Anterior cingulate cortex (tissue), 58 donors: ENCODE data around the gene PCK2.
"Not testable (repeated sequence)": the region's sequence is repeated elsewhere in the genome, so short reads cannot be mapped to it uniquely, and the experiment has no call there.

Experiments
- DNase-seq, 58 donors: peaks; one replicate each; lab custom pipeline; 2025; lab: John Stamatoyannopoulos, UW

The PCK2 gene

GRCh38 chr14:24093901-24094840 is at the start of gene PCK2:
TSS of gene PCK2 (plus strand) at chr14:24094311. CDS start at chr14:24094406, 95 bp downstream.
- peak in 54 of 58 donors; percentile 28 to 86 (median 68) for DNase-seq

GRCh38 chr14:24049002-24049401 is 45.1 kb upstream of the PCK2 start:
- not testable (repeated sequence) for DNase-seq

- DNase-seq: not testable (repeated sequence)
These were observed 43.4 kb upstream of the PCK2 start for GRCh38 chr14:24050753-24051152.

GRCh38 chr14:24051176-24051788 is 42.8 kb upstream of the PCK2 start:
- DNase-seq: peak in 11 of 58 donors; percentile 33 to 66 (median 55)

DNA sequence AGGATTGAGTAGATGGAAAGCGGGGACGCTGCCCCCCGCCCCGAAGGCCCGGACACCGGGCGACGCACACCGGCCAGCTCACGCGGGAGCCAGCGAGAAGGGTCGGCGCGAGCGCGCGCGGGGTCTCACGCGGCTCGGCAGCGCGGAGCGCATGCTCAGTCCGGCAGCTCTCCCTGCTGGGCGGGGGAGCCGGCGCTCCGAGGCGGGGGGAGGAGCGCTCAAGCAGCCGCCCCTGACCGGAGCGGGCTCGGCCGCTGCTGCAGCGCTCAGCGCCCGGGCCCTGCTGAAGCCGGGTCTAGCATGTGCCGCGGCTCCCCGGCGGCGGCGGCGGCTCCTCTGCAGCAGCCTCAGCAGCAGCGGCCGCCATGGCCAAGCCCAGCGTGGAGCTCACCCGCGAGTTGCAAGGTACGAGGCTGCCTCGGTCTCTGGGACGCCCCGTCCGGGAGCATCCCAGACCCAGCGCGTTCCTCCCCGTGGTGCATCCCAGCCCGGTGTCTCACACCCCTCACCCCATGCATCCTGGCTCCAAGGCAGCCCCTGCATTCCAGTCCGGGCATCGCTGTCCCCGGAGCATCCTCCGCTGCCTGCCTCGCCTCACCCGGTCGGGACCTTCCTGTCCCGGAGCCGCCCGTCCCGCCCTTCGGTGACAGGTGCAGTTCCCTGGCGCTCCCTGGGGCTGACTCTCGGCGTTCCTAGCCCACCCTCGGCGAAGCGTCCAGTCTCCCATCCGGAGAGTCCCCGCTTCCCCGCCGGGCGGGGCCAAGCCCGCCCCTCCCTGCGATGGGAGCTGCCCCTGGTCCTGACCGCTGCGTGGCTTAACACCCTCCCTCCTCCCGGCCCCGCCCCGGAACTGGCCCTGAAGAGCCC is 42.1 kb upstream of the PCK2 start, which contains the start of gene CARMIL3:
Gene CARMIL3 (plus strand): TSS at position 221 of the 867 bp plus-strand sequence. CDS start 145 bp downstream, at position 366.
- peak in 53 of 58 donors; percentile 22 to 82 (median 66) for DNase-seq

- DNase-seq: peak in 15 of 58 donors; percentile 12 to 60 (median 27)
These were observed 41.2 kb upstream of the PCK2 start for GRCh38 chr14:24052656-24053547.

DNA sequence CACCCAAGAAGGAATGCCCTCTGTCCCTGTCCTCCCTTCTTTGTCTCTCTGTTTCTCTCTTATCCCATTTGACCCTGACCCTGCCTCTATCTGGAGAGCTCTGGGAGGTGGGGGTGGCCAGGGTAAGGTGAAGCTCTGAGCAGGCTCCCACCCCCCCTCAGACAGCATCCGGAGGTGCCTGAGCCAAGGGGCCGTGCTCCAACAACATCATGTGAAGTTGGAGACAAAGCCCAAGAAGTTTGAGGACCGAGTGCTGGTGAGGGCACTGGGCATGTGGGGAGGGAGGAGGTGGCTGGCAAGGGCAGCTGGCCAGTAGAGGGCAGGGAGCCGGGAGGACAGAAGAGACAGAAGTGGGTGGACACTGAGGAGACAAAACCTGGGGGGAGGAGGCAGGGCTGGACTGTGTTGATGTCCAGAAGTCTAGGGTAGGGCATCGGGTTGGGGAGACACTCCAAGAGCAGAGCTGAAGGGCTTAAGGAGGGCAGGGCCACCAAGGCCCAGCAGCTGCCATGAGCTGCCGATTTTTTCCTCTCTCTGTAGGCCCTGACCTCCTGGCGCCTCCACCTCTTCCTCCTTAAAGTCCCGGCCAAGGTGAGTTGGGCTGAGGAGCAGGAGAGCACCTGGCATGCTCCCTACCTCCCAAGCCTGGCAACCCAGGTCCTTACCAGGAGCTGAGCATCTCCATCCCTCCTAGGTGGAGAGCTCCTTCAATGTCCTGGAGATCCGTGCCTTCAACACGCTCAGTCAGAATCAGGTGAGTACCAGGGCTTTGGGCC is 40.4 kb upstream of the PCK2 start:
- peak in 7 of 58 donors; percentile 13 to 46 (median 18) for DNase-seq

DNA sequence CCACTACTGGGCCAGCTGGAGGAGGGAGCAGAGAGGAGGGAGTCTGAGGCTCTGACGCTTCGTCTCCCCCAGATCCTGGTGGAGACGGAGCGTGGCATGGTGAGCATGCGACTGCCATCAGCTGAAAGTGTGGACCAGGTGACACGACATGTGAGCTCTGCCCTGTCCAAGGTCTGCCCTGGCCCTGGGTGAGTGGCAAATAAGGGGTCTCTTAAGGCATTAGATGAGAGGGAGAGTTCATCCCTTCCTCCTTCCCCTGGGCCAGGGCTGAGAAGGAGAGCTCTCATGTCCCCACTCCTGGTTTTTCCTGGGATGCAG is 39.8 kb upstream of the PCK2 start:
- no peak for DNase-seq

- DNase-seq: no peak
These were observed 39.5 kb upstream of the PCK2 start for GRCh38 chr14:24054646-24055045.

GRCh38 chr14:24055971-24056799 is 37.9 kb upstream of the PCK2 start:
- DNase-seq: no peak

DNA sequence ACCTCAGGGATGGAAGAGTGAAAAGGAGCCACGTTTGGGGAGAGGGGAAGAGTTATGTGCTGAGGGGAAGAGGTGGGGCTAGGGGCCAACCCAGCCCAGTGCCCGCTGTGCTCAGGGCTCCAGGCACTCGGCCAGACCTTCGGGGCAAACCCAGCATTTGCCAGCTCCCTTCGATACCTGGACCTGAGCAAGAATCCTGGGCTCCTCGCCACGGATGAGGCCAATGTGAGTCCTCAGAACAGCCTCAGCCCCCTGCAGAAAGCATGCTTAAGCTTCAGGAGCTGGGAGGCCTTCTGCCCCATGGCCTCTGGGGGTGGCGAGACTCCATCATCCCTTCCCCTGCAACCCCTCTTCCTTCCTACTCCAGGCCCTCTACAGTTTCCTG is 37.3 kb upstream of the PCK2 start:
- peak in 1 of 58 donors; percentile 7 for DNase-seq

GRCh38 chr14:24057271-24057670 is 36.8 kb upstream of the PCK2 start:
- no peak for DNase-seq

DNA sequence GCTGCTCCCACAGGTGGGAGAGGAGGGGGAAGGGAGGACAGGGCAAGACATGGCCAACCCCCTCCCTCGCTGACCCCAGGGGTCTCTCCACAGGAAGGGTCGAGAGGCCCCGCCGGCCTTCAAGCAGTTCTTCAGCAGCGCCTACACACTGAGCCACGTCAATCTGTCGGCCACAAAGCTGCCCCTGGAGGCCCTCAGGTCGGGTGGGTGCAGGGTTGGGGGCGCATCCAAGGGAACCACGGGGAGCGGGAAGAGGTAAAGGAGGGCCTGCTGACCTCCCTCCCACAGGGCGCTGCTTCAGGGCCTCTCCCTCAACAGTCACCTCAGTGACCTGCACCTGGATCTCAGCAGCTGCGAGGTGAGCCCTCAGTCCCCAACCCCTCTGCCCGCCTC is 36.2 kb upstream of the PCK2 start:
- DNase-seq: no peak

DNA sequence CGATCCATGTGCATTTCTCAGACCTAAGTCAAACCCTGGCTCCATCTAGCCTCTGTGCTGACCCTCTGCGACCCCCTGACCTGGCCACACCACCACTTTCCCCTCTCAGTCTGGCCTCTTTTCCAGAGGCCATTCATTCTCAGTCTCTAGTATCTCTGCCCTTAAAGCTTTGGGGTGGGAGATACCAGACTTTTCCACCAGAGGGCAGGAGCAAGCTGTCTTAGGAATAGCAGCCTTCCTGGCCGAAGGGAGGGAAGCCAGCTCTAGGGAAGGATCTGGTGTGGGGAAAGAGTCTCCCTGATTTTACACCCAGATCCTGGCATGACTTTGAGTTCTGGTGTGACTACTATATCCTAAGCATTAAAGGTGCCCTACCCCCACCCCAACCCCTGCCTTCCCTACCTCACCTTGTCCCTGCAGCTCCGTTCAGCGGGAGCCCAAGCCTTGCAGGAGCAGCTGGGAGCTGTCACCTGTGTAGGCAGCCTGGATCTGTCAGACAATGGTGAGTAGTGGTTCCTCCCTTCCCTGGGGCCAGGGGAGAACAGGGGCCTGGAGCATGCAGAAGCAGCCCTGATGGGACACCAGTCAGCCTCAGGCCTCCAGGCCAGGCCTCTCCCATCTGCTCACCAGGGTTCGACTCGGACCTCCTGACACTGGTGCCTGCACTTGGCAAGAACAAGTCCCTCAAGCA is 35.7 kb upstream of the PCK2 start:
- peak in 47 of 58 donors; percentile 9 to 83 (median 50) for DNase-seq

GRCh38 chr14:24058951-24059475 is 35.1 kb upstream of the PCK2 start:
- DNase-seq: no peak

- DNase-seq: no peak
These were observed 34.2 kb upstream of the PCK2 start for GRCh38 chr14:24059841-24060388.

DNA sequence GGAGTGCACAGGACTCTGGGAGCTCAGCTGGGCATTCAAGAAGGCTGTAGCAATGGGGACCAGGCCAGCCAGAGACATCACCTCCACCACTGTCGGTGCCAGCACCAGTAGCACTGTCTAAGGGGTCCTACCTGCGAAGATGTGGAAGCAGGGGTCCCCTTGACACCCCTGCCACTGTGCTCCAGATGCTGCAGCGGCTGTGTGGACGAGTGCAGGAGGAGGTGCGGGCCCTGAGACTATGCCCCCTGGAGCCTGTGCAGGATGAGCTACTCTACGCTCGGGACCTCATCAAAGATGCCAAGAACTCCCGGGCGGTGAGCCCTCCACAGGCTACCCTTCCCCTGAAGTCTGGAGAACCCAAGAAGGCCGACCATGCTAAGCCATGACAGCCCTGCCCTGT is 33.7 kb upstream of the PCK2 start:
- no peak for DNase-seq
